A549 (cell line): ENCODE measurements around the gene TOP3A. TPM values are rescaled to one million over a fixed set of nuclear protein-coding genes. Genes with fewer than 3 reads are reported as not detected.
A peak's percentile ranks its signal among the peaks of the same experiment; 100 is the strongest.

ENCODE experiments used
- ATAC-seq, 2 experiments: fragments of 200-7000 bp in 1 of 2; fragments of >200 bp in 1 of 2; cut with Nextera tagmentation in 1 of 2; cut with Tn5 transposase in 1 of 2; 3 replicates each; pipeline versions ENCODE4 v1.8.0 to v1.9.1; 2018 to 2020; ENCODE audit warnings: mild to moderate bottlenecking in 1 of 2, moderate library complexity in 1 of 2
- CTCF ChIA-PET: fragments of 300-600 bp; sonication (Branson Sonifier 250); formaldehyde crosslinking; extraction: SDS; loops from one replicate; lab custom pipeline; 2021; ENCODE audit warnings: antibody characterized with exemption, inconsistent platforms; lab: Yijun Ruan, JAX
- POLR2A ChIA-PET: fragments of 350-600 bp; formaldehyde crosslinking; extraction: SDS; loops from one replicate; lab custom pipeline; 2021; ENCODE audit warnings: antibody characterized with exemption, inconsistent platforms; lab: Yijun Ruan, JAX
- DNase-seq, 2 experiments: peaks; one replicate each; pipeline versions ENCODE4 v3.0.0 to v3.0.0-alpha.2; 2011 to 2016; ENCODE audit warnings: low read depth in 1 of 2, low spot score in 1 of 2
- FAIRE-seq: peaks from 2 replicates; lab custom pipeline; 2011; peaks lifted over from hg19 to GRCh38; lab: Jason Lieb, UNC
- H3K27ac ChIP-seq, 2 experiments: fragments of >200 bp; sonication (Bioruptor Twin); formaldehyde crosslinking; 3 replicates each; pipeline ENCODE4 v1.5.1; 2016 to 2017
- H3K4me1 ChIP-seq: fragments of >200 bp; sonication (Bioruptor Twin); formaldehyde crosslinking; 3 replicates; pipeline ENCODE4 v1.6.1; 2016
- H3K4me2 ChIP-seq: fragments of >200 bp; sonication (Bioruptor Twin); formaldehyde crosslinking; 3 replicates; pipeline ENCODE4 v1.6.1; 2016
- H3K4me3 ChIP-seq: fragments of >200 bp; sonication (Bioruptor Twin); formaldehyde crosslinking; 3 replicates; pipeline ENCODE4 v1.5.1; 2016
- H3K9me3 ChIP-seq: fragments of >200 bp; sonication (Bioruptor Twin); formaldehyde crosslinking; 3 replicates; pipeline ENCODE4 v1.6.1; 2016
- BCL3 ChIP-seq: fragments of >200 bp; sonication (Bioruptor Twin); formaldehyde crosslinking; IDR thresholded peaks from 3 replicates; pipeline ENCODE4 v1.6.1; 2016
- E2F6 ChIP-seq: IDR thresholded peaks from 2 replicates; pipeline ENCODE4 v1.6.1; 2012; ENCODE audit warnings: low read depth, borderline replicate concordance
- HDAC2 ChIP-seq: fragments of 200-600 bp; sonication (generic); IDR thresholded peaks from 2 replicates; pipeline ENCODE4 v1.6.1; 2016
- HOXB13 ChIP-seq: fragments of 250-450 bp; sonication (Bioruptor Pico); IDR thresholded peaks from 2 replicates; pipeline ENCODE4 v1.5.0; 2020; ENCODE audit warnings: low read depth, mild to moderate bottlenecking, moderate library complexity
- HOXB5 ChIP-seq: fragments of 250-450 bp; sonication (Bioruptor Pico); IDR thresholded peaks from 2 replicates; pipeline ENCODE4 v1.5.0; 2020; ENCODE audit warnings: mild to moderate bottlenecking, moderate library complexity
- JUNB ChIP-seq: fragments of >200 bp; sonication (Bioruptor Twin); formaldehyde crosslinking; IDR thresholded peaks from 2 replicates; pipeline ENCODE4 v1.6.1; 2016
- KDM5A ChIP-seq: fragments of 200-600 bp; sonication (generic); IDR thresholded peaks from 2 replicates; pipeline ENCODE4 v1.6.1; 2016; ENCODE audit warnings: antibody characterized with exemption, mild to moderate bottlenecking
- MAX ChIP-seq: IDR thresholded peaks from 2 replicates; pipeline ENCODE4 v1.6.1; 2012
- PHF8 ChIP-seq: fragments of 200-600 bp; sonication (generic); IDR thresholded peaks from 2 replicates; pipeline ENCODE4 v1.6.1; 2016; ENCODE audit warnings: low read depth, mild to moderate bottlenecking, antibody characterized with exemption, moderate library complexity, borderline replicate concordance
- RAD21 ChIP-seq, 2 experiments: fragments of >200 bp in 1 of 2; sonication (Bioruptor Twin) in 1 of 2; formaldehyde crosslinking in 1 of 2; IDR thresholded peaks in 1 of 2; conservative IDR thresholded peaks in 1 of 2; 2 replicates in 1 of 2; 3 replicates in 1 of 2; pipeline ENCODE4 v1.6.1; 2012 to 2018; ENCODE audit warnings: inconsistent platforms in 1 of 2
- RFX5 ChIP-seq: fragments of 450-650 bp; IDR thresholded peaks from 2 replicates; pipeline ENCODE4 v1.7.1; 2014; ENCODE audit warnings: antibody characterized with exemption, mild to moderate bottlenecking, moderate library complexity
- TFCP2L1 ChIP-seq: fragments of 250-450 bp; sonication (Bioruptor Pico); IDR thresholded peaks from 2 replicates; pipeline ENCODE4 v1.5.0; 2021; ENCODE audit warnings: mild to moderate bottlenecking
- TP53 ChIP-seq: fragments of 250-450 bp; sonication (Bioruptor Pico); IDR thresholded peaks from 2 replicates; pipeline ENCODE4 v1.5.0; 2021; ENCODE audit warnings: mild to moderate bottlenecking, moderate library complexity
- USF2 ChIP-seq: fragments of 450-650 bp; IDR thresholded peaks from 2 replicates; pipeline ENCODE4 v1.6.1; 2014; ENCODE audit warnings: antibody characterized with exemption
- ZC3H11A ChIP-seq: fragments of 450-650 bp; IDR thresholded peaks from 2 replicates; pipeline ENCODE4 v1.6.1; 2014; ENCODE audit warnings: antibody characterized with exemption, mild to moderate bottlenecking
- ZNF302 ChIP-seq: fragments of 250-450 bp; sonication (Bioruptor Pico); IDR thresholded peaks from 2 replicates; pipeline ENCODE4 v1.9.0; 2021; ENCODE audit warnings: inconsistent platforms, mild to moderate bottlenecking, moderate library complexity
- WGBS: methylation state at CpG from one replicate; pipeline ENCODE4 v1.1.6; 2017; ENCODE audit errors: missing lambda C conversion rate; 5-methylcytosine and 5-hydroxymethylcytosine counted together
- polyA plus RNA-seq, 4 experiments: library from polyadenylated mRNA; depleted of rRNA in 3 of 4; stranded (reverse); fragments of >200 nt; fragmentation: RNase III in 1 of 4; extraction: RNeasy Plus Mini Kit Qiagen cat#74134 plus additional on column Dnase treatment in 1 of 4; gene quantifications; 2 replicates in 3 of 4; 3 replicates in 1 of 4; pipeline ENCODE4 v1.2.3, GENCODE V29; 2011 to 2017

Gene TOP3A
- polyA plus RNA-seq, 2 of the 4 experiments (the other 2 are of a cell fraction): 29.0 to 29.3 TPM

DNA sequence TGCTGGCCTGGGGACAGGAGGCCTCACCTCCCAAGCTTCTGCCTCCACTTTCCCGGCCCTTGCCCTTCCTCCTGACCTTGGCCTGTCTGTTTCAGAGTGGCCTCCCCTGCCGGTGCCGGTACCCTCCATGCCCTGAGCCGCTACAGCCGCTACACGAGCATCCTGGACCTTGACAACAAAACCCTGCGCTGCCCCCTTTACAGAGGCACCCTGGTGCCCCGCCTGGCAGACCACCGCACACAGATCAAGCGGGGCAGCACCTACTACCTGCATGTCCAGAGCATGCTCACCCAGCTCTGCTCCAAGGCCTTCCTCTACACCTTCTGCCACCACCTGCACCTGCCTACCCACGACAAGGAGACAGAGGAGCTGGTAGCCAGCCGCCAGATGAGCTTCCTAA lies 7.7 kb upstream of the TOP3A start:
- no peak overlapping the region for H3K4me3 ChIP-seq
- H3K9me3 ChIP-seq: no peaks in the 10 kb centered on the region
- TF ChIP-seq E2F6: no peak
- no peak for TF ChIP-seq MAX
- no peak for TF ChIP-seq HDAC2
- TF ChIP-seq, all 56 proteins: peak for 0
- Histone ChIP-seq H3K27ac (no peak overlapping the region), H3K4me2 (no peak overlapping the region), H3K4me1 (peaks cover 13% of the 10 kb centered on the region; the same call in 2 of the 3 replicates)
- no peak for ATAC-seq
- FAIRE-seq: no peak
- CTCF ChIA-PET: interaction anchor here (1.2 to 3.3 kb wide), 4 partner anchors 9 to 62 kb away, joined by 4 to 16 read pairs (median 10); partner anchors contain the start of genes EVPLL and MIEF2
- DNase-seq: no peak
- 96% methylated on average over 12 of the region's 12 CpGs for WGBS
- POLR2A ChIA-PET: interaction anchor here (1.1 kb wide), 1 partner anchor 8 kb away, joined by 3 read pairs; the partner anchor contains the start of genes SMCR8 and TOP3A

- DNase-seq (peak in 1 of 2 experiments; percentile 51), FAIRE-seq (no peak)
- TF ChIP-seq ZC3H11A (no peak), HOXB5 (no peak), TFCP2L1 (CRISPR knock-in tag) (no peak), PHF8 (no peak), E2F6 (no peak), USF2 (no peak), BCL3 (no peak), JUNB (no peak), TP53 (CRISPR knock-in tag) (no peak)
Measured at GRCh38 chr17:18321309-18321708, 6.5 kb upstream of the TOP3A start.

DNA sequence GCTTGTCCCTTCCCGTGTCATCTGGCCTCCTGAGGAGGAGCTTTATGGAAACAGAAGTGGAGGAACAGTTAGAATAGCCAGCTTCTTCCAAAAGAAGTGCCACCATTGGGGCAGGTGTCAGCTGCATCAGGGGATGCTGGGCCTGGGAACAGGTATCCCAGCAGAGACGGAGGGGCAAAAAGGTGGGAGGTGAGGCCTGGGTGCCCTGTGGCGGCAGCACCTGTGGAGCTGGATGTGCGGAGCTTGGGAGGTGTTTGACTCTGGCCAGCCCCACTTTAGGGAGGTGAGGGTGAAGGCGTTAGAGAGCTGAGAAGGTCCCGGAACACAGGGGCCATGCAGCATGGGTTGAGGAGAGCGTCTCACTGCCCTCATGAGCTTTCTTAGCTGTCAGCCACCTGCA lies 5.5 kb upstream of the TOP3A start:
- no peak for FAIRE-seq
- H3K27ac ChIP-seq: no peak overlapping the region
- no peak overlapping the region for H3K4me2 ChIP-seq
- H3K9me3 ChIP-seq: no peaks in the 10 kb centered on the region
- WGBS: 88% methylated on average over 7 of the region's 7 CpGs
- no peak for ATAC-seq
- no peak for TF ChIP-seq KDM5A
- no peak for TF ChIP-seq PHF8
- TF ChIP-seq HOXB13 (CRISPR knock-in tag): no peak
- no peak for TF ChIP-seq ZNF302 (CRISPR knock-in tag)
- no peak for TF ChIP-seq RAD21 (conservative IDR thresholded peaks at IDR 0.05 in 1 of 2, IDR thresholded peaks at IDR 0.05 in 1 of 2)
- no peak for TF ChIP-seq RFX5
- TF ChIP-seq BCL3: no peak
- no peak overlapping the region for H3K4me3 ChIP-seq
- POLR2A ChIA-PET: interaction anchor here (0.9 kb wide), 1 partner anchor 43 kb away, joined by 4 read pairs; the partner anchor contains the start of gene SHMT1
- peaks cover 28% of the 10 kb centered on the region; the same call in 2 of the 3 replicates for H3K4me1 ChIP-seq
- CTCF ChIA-PET: interaction anchor here (0.7 to 3.3 kb wide), 11 partner anchors 9 to 103 kb away, joined by 3 to 16 read pairs (median 4); partner anchors contain the start of gene EVPLL
- DNase-seq: no peak

More at GRCh38 chr17:18321309-18321708, 6.5 kb upstream of the TOP3A start:
- H3K9me3 ChIP-seq: no peaks in the 10 kb centered on the region
- H3K4me2 ChIP-seq: no peak overlapping the region
- H3K27ac ChIP-seq: no peak overlapping the region
- H3K4me1 ChIP-seq: peaks cover 23% of the 10 kb centered on the region; the same call in 2 of the 3 replicates
- ChIA-PET POLR2A (no interaction called here), CTCF (interaction anchor here (1.0 to 3.3 kb wide), 7 partner anchors 8 to 73 kb away, joined by 3 to 16 read pairs (median 10); partner anchors contain the start of genes EVPLL and MIEF2)
- 83% methylated on average over 5 of the region's 5 CpGs for WGBS
- H3K4me3 ChIP-seq: no peak overlapping the region
- ATAC-seq: peak in 1 of 2 experiments; percentile 55; a peak in 3 of 6 replicates
